GM21381 (cell line): Measurements from ENCODE around the gene TRIM7.

Experiments
- ATAC-seq: cut with Tn5 transposase; IDR thresholded peaks from one replicate; pipeline ENCODE4 v1.9.1; 2021; ENCODE audit warnings: mild to moderate bottlenecking, moderate library complexity; ENCODE audit not compliant: unreplicated experiment

The TRIM7 gene

DNA sequence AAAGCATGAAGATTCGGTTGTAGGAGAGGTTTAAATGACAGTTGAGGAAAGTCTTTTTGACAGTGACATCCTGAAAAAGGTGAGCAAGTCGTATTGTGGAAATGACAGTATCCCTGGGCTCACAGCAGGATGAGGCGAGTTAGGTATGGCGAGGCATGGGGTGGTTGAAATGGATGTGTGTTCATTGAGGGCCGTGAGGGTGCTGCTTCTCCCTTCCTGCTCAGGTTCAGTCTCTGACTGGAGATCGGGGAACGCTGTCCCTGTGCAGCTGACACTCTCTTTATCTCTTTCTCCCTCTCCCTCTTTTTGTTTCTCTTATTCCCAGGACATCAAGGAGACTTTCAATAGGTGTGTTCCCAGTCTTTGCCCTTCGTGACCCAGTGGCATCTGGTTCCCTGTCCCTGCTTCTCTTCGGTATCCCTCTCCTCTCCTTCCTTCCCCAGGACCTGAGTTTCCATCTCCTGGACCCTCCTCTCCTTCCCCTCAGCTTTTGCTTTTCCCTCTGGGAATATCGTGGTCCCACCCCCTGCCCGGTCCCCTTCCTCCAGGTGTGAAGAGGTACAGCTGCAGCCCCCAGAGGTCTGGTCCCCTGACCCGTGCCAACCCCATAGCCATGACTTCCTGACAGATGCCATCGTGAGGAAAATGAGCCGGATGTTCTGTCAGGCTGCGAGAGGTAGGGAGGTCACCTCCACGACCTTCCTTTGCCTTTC lies 28.2 kb upstream of the TRIM7 start:
- ATAC-seq = no peak

DNA sequence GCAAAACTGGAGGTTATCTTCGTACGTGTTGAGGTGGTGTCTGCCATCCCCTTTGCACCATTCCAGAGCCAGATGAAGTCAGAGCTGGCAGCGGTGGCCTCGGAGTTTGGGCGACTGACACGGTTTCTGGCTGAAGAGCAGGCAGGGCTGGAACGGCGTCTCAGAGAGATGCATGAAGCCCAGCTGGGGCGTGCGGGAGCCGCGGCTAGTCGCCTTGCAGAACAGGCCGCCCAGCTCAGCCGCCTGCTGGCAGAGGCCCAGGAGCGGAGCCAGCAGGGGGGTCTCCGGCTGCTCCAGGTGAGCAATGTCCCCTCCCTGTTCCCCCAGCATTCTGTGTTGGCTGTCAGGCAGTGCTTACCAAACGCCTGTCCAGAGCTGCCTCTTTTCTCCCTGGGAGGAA lies 27.6 kb upstream of the TRIM7 start:
- no peak for ATAC-seq

DNA sequence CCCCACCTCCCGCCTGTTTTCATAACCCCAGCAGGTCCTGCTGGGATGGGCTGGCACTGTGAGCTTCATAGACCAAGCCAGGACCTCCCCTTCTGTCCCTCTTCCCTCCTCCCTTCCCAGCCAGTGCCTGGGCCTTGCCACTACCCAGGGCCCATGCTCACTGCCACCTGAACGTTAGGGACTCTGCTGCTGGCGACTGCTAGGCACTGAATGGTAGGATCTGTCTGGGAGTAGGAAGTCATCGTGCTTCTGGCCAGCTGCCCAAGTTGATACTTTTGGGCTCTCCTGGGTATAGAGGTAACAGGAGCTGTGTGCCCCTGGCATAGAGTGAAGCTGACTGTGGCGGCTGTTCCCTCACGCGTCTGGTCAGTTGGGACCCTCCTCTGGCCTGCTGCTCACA lies 26.4 kb upstream of the TRIM7 start:
- ATAC-seq = no peak

DNA sequence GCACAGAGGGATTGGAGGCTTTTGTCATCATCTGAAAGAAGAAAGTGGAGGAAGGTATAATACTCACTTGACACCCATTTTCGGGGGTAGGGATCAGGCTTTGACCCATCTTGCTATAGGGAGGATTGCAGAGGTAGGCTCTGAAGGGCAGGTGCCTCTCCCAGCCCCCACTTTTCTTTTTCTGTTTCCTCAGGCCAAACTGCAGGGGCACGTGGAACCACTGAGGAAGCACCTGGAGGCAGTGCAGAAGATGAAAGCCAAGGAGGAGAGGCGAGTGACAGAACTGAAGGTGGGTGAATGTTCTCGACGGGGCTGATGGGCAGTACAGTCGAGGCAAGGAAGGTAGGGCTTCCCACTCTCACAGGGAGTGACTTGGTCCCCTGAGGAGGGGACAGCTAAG lies 25.6 kb upstream of the TRIM7 start:
- no peak for ATAC-seq

DNA sequence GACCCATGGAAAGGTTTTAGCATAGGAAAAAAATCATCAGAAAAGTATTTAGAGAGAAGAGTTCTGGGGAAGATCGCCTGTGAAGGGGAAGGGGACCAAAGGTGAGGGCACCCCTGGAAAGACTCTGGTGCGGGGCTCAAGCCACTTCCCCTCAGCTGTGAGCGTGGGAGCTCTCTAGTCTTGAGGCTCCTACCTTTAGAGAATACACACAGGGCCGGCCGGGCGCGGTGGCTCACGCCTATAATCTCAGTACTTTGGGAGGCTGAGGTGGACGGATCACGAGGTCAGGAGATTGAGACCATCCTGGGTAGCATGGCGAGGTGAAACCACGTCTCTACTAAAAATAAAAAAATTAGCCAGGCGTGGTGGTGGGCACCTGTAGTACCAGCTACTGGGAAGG lies 25.0 kb upstream of the TRIM7 start:
- no peak for ATAC-seq

DNA sequence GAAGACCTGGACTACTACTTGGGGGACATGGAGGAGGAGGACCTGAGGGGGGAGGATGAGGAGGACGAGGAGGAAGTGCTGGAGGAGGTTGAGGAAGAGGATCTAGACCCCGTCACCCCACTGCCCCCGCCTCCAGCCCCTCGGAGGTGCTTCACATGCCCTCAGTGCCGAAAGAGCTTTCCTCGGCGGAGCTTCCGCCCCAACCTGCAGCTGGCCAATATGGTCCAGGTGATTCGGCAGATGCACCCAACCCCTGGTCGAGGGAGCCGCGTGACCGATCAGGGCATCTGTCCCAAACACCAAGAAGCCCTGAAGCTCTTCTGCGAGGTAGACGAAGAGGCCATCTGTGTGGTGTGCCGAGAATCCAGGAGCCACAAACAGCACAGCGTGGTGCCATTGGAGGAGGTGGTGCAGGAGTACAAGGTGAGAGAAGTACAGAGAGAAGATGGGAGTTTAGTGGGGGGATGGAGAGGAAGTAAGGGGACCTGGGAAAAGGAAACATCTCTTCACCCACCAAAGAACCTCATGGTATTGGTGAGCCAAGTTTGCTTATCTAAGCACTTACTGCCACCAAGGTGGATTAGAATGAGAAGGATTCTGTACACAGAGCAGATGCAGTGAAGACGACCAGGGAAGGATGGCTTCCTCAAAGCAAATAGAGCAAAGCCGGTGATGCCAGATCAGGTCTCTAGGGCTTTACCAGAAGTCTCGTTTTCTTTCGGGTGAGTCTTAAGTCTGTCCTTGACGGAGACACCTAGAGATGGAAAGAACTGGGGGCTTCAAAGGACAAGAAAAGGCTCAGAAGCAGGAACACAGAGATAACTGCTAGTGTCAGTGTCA lies 19.6 kb upstream of the TRIM7 start:
- no peak for ATAC-seq

DNA sequence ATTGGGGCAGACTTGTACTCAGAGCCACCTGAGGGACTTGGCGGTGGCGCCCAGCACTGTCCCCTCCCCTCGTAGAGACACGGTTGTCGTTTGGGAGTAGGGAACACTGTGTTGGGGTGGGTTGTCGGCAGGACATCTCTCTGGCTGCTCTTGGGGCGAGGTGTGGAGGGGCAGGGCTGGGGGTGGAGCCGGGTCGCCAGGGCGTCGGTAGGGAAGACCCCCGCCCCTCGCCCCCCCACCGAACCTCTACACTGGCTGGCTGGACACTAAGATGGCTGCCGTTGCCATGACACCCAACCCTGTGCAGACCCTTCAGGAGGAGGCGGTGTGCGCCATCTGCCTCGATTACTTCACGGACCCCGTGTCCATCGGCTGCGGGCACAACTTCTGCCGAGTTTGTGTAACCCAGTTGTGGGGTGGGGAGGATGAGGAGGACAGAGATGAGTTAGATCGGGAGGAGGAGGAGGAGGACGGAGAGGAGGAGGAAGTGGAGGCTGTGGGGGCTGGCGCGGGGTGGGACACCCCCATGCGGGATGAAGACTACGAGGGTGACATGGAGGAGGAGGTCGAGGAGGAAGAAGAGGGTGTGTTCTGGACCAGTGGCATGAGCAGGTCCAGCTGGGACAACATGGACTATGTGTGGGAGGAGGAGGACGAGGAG lies 18.9 kb upstream of the TRIM7 start:
- no peak for ATAC-seq

DNA sequence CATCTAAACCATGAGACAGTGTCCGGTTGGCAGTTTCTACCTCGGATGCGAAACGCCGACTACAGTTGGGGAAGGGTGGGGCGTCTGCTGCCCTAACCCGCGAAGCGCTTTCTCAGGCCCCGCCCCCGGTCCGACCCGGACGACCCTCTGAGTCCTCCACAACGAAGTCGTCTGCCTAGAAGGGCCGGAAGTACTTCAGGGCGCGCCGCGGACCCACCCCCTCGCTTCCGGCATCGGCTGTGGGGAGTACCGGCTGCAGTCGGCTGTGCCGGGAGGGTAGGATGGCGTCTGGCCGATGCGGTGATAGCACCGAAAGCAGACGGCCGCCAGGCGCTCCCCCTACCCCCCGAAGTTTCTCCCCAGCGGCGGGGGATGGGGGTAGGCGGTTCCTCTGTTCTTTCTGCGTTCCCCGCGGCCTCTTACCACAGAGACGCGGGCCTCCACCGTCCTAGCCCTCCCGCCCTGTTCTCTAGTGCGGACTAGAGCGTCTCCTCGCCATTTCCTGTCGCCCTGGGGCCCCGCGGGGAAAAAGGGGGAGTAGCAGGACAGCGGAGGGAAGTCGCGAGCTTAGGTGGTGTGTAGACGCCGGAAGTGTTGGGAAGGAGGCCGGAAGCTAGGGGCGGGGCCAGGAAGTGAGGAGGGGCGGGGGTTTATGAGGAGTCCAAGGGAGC lies 18.2 kb upstream of the TRIM7 start, which contains the start of gene TRIM41:
Gene TRIM41, plus strand, starts transcription at position 224 of the 671 bp plus-strand sequence. CDS start 719 bp downstream, outside the sequence.
- ATAC-seq = peak; percentile 60

DNA sequence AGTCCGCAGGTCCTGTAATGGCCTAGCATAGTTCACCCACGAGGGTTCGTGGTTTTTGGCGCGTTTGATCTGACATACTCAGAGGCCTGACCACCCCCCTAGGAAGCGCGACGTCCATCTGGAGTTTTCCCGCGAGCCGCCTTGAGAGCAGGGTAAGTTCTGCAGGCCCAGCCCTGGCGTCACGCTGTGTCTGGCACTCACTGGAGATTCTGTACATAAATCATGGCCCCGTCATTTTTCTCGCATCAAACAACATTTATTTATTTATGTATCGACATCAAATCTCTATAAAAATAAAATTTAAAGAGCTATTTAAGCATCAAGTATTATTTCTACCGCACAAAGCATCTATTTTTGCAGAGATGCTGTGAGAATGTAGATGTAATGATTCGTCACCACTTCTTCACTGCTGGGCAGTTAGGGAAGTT lies 17.6 kb upstream of the TRIM7 start:
- ATAC-seq = no peak

DNA sequence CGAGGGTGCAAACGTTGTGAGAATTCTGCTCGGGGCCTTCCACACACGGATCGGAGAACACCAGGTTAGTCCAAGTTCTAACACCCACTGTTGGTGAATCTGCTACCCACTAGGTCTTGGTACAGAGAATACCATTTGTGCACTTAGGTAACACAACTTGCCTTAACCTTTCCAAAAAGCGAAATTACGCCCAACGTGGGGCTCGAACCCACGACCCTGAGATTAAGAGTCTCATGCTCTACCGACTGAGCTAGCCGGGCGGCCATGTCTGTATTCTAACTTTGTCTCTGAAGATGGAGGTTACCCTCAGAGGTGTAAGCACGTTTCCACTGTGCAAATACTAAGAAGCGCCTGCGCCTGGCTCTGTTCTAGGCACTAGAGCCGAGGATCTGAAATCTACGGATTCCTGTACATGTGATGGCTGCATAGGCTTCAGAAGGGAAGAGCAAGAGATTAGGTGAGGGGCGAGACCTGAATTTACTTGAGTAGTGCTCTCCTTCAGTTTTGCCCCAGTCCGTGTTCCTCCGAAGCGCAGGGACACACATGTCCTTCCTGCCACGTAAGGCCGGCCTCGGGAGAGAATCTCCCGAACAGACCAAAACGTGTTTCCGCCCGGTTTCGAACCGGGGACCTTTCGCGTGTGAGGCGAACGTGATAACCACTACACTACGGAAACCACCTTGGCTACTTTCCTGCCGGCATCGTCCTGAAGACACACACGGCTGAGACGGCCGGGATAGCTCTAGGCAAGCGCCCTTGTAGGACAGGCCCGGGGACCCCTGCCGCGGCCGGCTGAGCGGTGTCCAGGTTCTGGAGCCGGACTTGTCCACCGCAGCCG lies 17.0 kb upstream of the TRIM7 start:
- peak; percentile 28 for ATAC-seq

DNA sequence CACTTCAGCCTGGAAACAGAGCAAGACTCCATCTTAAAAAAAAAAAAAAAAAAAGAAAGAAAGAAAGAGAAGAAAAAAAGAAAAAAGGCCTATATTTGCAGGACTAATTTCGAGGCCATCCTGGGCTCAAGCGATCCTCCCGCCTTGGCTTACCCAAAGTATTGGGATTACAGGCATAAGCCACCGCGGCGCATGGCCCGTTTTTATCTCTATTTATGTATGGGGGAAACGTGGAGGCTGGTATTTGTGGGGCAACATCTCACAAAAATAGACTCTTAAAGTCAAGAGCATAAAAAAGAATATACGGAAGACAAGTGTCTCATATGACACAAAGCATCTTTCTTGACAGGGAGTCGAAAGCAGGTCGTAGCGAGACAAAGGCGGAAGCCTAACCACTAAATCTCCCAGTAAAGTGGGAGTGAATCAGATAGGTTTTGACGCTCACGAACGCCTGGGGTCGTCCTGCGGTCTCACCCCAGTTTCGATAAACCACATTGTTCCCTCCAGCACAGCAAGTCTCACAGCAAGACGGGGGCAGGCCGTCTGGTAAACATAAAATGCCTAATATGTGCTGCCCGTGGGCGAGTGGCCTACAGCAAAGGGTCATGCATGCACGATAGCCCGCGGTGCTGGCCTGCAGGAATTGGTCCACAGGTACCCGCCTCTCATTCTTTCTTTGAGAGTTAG lies 16.3 kb upstream of the TRIM7 start:
- ATAC-seq = no peak

DNA sequence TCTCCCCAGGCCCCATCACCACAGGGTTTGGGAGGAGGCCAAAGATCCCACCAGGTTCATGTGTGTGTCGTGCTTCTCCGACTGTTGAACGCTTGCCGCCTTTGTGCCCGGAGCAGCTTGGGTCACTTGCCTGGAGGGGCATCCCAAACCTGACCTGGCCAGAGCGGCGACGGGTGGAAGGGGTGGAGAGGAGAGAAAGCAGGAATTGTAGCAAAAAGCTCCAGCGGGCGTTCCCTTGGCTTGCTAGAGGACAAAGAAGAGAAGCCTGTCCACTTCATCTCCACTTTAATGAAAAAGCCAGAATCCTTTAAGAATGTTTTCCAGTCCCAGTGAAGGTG lies 15.2 kb upstream of the TRIM7 start:
- ATAC-seq = no peak

DNA sequence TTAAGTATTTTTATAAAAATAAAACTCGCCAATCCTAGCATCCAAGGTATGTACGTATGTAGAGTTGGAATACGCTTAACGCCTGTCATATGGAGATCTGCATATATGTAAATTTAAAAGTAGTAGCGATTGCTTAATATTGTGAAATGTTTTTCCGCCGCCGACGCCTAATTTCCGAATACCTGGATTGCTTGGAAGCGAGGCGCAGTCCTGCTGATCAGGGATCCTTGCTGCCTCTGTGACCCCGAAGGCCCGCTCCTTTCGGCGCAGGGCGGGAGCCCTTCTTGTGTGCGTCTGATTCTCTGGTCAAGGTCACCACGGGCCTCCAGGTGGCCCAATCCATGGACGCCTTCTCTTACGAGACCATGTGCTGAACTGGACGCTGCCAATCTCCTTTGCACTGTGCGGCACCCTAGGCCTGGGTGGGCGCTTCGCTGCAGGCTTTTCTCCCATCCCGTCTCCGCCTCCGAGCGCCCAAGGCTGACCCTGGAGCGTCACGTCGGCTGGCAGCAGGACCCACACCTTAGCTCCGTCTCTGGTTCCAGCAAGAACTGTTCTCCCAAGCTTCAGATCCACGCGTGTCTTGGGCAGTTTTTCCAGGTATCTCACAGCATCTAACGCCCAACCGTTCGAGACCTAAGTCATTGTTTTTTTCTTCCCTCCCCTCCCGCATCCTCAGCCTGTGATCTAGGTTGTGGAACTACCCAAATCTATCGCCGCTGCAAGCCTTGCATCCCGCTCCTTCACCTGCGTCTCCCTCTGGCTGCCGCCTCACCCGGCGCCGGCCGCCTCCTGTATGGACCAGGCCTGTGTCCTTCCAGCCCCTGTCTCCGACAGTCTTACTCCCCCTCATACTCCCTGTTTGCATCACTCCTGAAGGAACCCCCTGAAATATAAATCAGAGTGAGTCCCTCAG lies 14.5 kb upstream of the TRIM7 start:
- ATAC-seq = no peak

DNA sequence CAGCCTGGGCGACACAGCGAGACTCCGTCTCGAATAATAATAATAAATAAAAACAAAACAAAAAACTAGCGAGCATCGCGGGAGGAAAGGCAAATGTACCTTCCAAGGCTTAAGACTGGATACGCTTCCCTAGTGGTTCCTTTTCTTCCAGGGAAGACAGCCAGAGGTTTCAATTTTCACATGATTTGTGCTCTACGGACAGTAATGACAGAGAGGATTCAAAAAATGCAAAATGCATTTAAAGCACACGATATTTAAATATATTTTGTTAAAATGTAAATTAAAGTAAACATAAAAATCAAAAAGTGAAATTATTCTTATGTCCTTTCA lies 13.8 kb upstream of the TRIM7 start:
- no peak for ATAC-seq

DNA sequence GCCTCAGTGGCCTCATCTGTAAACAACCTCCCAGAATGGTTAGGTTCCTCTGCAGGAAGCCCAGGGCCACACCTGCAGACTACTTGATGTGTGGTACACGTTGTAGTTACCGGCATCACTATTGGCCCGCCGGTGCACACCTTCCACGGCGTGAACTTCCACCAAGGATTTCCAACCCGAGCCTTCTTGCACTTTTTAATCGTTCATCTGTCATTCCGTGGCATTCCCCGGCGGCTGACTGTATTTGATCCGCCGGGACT lies 12.7 kb upstream of the TRIM7 start:
- ATAC-seq = no peak

DNA sequence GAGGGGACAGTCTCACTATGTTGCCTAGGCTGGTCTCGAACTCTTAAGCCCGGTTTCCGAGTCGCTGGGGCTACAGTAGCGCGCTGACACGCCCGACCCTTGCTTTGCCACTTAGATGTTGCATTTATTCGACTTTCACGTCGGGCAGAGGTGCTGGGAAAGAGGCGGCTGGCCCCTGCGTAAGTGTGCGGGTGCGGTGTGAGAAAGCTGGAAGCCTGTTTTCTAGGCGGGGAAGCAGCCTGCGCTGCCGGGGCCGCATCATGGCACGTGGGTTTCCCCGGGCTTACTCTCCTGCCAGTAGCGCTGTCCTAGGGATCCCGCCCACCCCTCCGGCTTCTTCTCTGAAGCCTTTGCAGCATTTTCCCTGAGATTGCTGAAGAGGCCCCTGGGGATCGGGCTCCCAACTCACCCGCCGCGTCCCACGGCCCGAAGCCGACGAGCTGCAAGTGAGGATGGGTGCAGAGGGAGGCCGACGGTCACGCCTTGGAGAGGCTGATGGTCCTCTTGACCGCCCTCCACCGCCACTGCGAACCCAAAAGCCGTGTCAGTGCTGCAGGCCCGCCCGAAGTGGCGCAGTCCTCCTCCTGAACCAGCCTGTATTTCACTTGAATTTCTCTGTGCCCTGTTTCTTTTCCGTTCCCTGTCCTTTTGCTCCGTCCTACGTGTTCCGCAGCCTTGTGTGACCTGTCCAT lies 12.3 kb upstream of the TRIM7 start:
- no peak for ATAC-seq

DNA sequence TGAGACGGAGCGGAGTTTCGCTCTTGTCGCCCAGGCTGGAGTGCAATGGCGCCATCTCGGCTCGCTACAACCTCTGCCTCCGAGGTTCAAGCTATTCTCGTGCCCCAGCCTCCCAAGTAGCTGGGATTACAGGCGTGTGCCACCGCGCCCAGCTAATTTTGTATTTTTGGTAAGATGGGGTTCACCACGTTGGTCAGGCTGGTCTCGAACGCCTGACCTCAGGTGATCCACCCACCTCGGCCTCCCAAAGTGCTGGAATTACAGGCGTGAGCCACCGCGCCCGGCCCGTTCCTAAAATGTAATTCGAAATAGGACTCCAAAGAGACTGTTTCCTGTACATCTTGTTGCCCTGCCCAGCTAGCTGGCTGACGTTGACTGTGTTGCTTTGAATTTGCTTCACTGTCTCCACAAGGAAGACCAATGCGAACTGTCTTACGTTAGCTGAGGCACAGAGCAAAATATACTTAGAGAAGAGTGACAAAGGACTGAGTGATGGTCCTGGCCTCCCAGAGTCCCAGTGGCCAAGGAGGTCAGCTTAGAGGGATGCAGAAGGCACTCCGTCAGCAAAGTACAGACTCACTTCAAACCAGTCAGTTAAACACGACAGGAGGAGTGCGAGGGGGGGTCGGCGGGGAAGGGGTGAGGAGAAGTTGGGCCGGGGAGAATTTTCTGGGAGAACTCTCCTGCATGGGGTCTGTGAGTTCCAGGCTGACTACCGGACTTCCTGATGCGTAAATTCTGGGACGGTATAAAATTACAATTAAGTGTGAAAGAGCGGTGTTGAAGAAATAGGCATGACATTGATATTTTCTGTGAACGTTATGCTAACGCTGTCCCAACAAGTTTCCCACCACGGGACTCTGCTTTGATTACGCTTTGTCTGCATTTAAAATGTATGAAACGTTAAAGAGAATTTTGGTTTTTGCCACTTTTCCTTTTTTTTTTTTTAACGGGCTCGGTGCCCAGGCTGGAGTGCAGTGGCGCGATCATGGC lies 11.3 kb upstream of the TRIM7 start:
- ATAC-seq = no peak
